ENCODE data around the gene ING2. TPM values are rescaled to one million over a fixed set of nuclear protein-coding genes. Genes with fewer than 3 reads are reported as not detected.

The ING2 gene
- total RNA-seq, 2 experiments from 2014 or later: 17.4 to 18.0 TPM

DNA sequence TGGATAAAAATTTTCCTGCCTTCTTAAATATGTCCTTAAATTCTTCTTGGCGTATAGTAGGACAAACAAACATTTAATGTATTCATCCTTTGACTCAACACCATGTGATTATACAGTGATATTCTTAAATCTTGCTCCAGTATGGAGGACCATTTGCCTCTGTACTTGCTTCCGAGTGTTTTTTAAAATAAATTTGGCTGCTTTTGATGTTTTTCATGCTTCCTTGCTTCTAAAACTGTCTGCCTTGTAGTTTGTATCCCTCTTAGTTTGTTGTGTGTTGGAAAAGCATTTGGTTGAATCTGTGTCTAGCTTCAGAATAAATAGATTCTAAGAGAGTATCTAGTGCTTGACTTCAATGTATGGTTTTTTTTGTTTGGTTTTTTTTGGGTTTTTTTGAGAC is 12.3 kb downstream of the ING2 start:
- H3K27me3 Mint-ChIP-seq: no peaks in the 10 kb centered on the region
- no peak overlapping the region for H3K4me3 Mint-ChIP-seq
- no peak overlapping the region for H3K27ac Mint-ChIP-seq
- peaks cover 2% of the 10 kb centered on the region for H3K36me3 Mint-ChIP-seq
- no peaks in the 10 kb centered on the region for H3K9me3 Mint-ChIP-seq
- no peaks in the 10 kb centered on the region for H3K4me1 Mint-ChIP-seq
- no peak for DNase-seq

DNA sequence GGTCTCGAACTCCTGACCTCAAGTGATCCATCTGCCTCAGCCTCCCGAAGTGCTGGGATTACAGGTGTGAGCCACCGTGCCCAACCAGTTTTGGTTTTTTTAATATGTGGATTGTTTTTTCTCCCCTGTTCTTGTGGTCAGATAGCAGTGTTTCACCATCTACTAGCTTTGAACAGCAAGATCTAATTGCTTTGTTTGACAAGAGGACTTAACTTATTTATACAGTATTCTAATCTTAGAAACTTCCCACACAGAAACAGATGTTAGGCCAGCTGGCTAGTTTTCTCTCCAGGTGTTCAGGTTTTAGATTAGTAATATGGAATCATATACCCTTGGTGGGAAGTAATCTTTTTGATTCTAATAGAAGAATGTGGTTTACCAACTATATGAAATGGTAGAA is 12.9 kb downstream of the ING2 start:
- DNase-seq: no peak
- H3K4me3 Mint-ChIP-seq: no peak overlapping the region
- H3K4me1 Mint-ChIP-seq: no peaks in the 10 kb centered on the region
- H3K27ac Mint-ChIP-seq: no peak overlapping the region
- H3K36me3 Mint-ChIP-seq: no peaks in the 10 kb centered on the region
- H3K27me3 Mint-ChIP-seq: no peaks in the 10 kb centered on the region
- no peaks in the 10 kb centered on the region for H3K9me3 Mint-ChIP-seq

DNA sequence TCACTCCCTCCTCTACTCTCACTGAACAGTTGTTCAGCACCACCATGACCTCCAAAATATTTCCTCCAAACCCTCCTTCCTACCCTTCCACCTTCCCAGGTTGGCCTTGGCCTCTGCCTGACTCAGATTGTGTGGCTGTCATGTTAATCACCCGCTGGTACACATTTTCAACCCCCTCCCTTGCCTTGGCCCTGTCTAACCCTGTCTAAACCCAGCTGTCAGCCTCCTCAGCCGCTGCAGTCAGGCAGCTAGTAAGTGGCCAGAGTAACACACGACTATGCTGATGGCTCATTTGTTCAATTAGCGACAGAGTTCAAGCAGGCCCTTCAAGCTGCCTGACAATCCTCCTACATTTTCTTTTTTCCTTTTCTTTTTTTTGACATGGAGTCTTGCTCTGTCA is 18.0 kb downstream of the ING2 start:
- H3K4me3 Mint-ChIP-seq: no peak overlapping the region
- no peak overlapping the region for H3K27ac Mint-ChIP-seq

DNA sequence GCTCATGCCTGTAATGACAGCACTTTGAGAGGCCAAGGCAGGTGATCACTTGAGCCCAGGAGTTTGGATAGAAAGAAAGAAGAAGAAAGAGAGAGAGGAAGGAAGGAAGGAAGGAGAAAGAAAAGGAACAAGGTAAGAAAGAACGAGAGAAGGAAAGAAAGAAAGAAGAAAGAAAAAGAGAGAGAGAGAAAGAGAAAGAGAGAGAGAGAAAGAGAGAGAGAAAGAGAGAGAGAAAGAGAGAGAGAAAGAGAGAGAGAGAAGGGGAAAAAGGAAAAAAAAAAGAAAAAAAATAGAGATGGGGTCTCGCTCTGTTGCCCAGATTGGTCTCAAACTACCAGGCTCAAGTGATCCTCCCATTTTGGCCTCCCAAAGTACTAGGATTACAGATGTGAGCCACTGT is 22.5 kb downstream of the ING2 start:
- no peaks in the 10 kb centered on the region for H3K36me3 Mint-ChIP-seq
- H3K4me3 Mint-ChIP-seq: no peak overlapping the region
- peaks cover 19% of the 10 kb centered on the region for H3K27me3 Mint-ChIP-seq
- H3K9me3 Mint-ChIP-seq: no peaks in the 10 kb centered on the region
- H3K27ac Mint-ChIP-seq: no peak overlapping the region
- H3K4me1 Mint-ChIP-seq: no peaks in the 10 kb centered on the region
- no peak for DNase-seq

More for the DNA sequence above, 18.0 kb downstream of the ING2 start:
- no peaks in the 10 kb centered on the region for H3K36me3 Mint-ChIP-seq
- no peaks in the 10 kb centered on the region for H3K9me3 Mint-ChIP-seq
- peaks cover 3% of the 10 kb centered on the region for H3K27me3 Mint-ChIP-seq
- H3K4me1 Mint-ChIP-seq: no peaks in the 10 kb centered on the region
- no peak for DNase-seq

DNA sequence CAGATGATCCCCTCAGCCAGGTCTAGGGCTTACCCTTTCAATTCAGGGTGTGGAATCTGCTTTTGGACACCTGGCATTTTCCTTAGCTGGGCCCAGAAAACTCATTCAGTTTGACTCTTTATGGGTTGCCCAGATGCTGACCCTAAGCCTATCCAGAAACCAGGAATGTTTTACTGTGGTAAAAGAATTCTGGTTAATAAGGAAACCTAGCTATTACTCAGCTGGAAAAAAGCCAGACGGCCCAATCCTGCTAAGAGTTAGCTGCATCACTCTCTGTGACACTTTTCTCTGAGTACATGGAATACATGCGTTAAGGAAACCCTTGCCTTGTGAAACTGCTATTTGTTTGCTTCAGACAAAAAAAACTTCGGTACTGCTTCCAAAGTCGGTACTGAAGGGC is 28.0 kb downstream of the ING2 start:
- H3K27ac Mint-ChIP-seq: no peak overlapping the region
- H3K4me3 Mint-ChIP-seq: no peak overlapping the region
- no peaks in the 10 kb centered on the region for H3K36me3 Mint-ChIP-seq
- peaks cover 20% of the 10 kb centered on the region for H3K27me3 Mint-ChIP-seq
- no peaks in the 10 kb centered on the region for H3K4me1 Mint-ChIP-seq
- DNase-seq: no peak
- no peaks in the 10 kb centered on the region for H3K9me3 Mint-ChIP-seq

DNA sequence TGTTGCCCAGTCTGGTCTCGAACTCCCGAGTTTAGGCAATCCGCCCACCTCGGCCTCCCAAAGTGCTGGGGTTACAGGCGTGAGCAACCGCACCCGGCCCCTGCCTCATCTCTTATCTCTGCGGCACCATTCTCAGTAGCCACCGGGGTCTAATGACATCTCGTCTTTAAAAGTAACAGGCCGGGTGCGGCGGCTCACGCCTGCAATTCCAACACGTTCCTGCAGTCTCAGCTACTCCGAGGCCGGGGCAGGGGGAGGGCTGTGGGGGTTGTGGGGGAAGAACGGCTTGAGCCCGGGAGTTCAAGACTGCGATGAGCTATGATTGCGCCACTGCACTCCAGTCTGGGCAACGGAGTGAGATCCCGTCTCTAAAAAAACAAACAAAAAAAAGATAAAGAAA is 28.8 kb downstream of the ING2 start:
- no peaks in the 10 kb centered on the region for H3K36me3 Mint-ChIP-seq
- DNase-seq: no peak
- no peak overlapping the region for H3K27ac Mint-ChIP-seq
- no peaks in the 10 kb centered on the region for H3K9me3 Mint-ChIP-seq
- no peaks in the 10 kb centered on the region for H3K4me1 Mint-ChIP-seq
- H3K27me3 Mint-ChIP-seq: peaks cover 23% of the 10 kb centered on the region
- H3K4me3 Mint-ChIP-seq: no peak overlapping the region

DNA sequence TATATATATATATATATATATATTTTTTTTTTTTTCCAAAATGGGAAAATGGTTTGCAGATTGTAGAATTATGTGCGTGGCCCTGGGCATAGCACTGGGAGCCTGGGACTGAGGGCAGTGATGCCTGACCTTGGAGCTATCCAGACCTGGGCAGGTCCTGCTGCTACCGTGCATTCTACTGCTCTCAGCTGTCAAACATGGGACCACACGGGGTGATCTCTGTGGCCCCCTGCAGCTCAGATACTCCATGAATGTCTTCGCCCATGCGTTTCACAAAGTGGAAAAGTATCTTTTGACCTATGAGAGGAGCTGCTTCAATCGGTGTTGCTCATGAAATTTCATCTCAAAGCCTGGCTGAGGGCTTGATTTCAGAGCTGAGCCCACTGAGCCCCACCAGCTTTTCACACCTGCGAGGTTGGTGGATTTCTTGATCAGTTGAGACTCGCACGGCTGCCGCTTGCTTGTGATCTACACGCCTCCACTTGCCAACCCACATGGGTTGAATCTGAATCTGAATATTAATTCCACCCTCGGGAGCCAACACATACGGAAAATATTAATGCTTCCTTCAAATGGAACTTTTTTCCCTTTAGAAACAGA is 35.7 kb downstream of the ING2 start:
- peaks cover 9% of the 10 kb centered on the region for H3K9me3 Mint-ChIP-seq
- DNase-seq: no peak
- no peak overlapping the region for H3K4me3 Mint-ChIP-seq
- no peak overlapping the region for H3K27ac Mint-ChIP-seq
- H3K27me3 Mint-ChIP-seq: peaks cover 22% of the 10 kb centered on the region
- H3K4me1 Mint-ChIP-seq: no peaks in the 10 kb centered on the region
- H3K36me3 Mint-ChIP-seq: peaks cover 4% of the 10 kb centered on the region

DNA sequence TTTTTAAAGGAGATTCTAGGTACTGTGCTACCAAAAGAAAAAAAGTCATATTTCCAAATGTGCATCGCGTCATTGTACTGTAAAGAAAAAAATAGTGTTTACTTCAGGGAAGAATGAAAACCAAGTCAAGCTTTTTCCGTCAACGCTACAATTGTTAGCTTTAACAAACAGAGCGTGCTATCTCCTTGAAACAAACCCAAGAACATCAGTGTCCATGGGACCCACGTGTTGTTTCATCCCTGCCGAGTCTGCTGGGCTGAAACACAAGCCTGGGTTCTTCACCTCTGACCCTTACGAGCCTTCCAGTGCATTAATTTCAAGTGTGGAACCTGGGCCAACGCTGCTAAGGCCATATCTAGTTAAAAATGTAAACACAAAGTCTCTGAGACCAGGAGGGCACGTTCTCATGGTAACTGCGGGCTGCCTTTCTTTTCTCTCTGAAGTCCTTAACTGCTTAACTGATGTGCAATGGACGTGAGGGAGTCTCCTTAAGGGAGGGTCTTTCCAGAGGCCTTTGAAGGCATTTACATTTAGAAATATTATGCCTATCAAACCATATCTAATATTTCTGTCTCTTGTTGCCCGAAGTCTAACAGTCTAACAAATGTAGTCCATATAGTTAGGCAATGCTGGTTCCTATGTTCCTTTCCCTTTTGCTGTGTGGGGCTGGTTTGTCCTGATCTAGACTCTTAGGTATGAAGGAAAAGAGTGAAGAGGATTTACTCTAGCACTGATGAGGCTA is 36.3 kb downstream of the ING2 start:
- peaks cover 4% of the 10 kb centered on the region for H3K36me3 Mint-ChIP-seq
- no peak overlapping the region for H3K27ac Mint-ChIP-seq
- no peak overlapping the region for H3K4me3 Mint-ChIP-seq
- H3K4me1 Mint-ChIP-seq: no peaks in the 10 kb centered on the region
- no peak for DNase-seq
- H3K9me3 Mint-ChIP-seq: peaks cover 9% of the 10 kb centered on the region
- H3K27me3 Mint-ChIP-seq: peaks cover 22% of the 10 kb centered on the region

DNA sequence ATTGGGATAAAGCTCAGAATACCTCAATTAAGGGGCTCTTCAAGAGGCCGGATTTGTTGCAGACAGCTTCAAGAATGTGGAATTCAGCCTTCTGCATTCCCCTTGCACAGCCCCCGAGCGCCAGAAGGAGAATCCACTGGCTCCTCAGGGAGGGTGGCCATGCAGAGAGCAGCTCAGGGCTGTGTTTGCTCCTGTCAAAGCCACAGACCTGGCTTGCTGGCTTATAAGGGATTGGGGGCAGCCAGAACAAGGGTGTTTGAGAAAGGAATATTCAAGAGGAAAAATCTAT is 36.8 kb downstream of the ING2 start:
- H3K27me3 Mint-ChIP-seq: peaks cover 25% of the 10 kb centered on the region
- H3K36me3 Mint-ChIP-seq: peaks cover 4% of the 10 kb centered on the region
- H3K4me3 Mint-ChIP-seq: no peak overlapping the region
- peaks cover 9% of the 10 kb centered on the region for H3K9me3 Mint-ChIP-seq
- DNase-seq: no peak
- H3K4me1 Mint-ChIP-seq: no peaks in the 10 kb centered on the region
- H3K27ac Mint-ChIP-seq: no peak overlapping the region

DNA sequence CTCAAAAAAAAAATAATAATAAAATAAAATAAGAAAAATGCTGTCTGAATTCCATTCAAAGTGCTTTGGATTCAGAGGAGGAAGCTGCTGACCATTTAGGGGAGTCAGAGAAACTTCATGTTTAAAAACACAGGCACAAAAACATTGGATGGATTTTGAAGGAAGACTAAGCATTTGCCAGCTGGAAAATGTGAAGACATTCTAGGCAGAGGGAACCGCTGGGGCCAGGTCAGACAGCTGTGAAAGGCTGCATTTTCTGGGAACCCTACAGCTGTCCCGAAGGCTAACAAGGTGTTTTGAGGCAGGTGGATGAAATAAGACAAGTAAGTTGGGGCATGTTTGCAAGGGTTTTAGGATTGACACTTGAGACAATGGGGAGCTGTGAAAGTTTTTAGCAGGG is 38.6 kb downstream of the ING2 start:
- Mint-ChIP-seq H3K4me3 (no peak overlapping the region), H3K9me3 (peaks cover 9% of the 10 kb centered on the region), H3K36me3 (peaks cover 4% of the 10 kb centered on the region), H3K27ac (no peak overlapping the region), H3K4me1 (no peaks in the 10 kb centered on the region), H3K27me3 (peaks cover 32% of the 10 kb centered on the region)
- no peak for DNase-seq

DNA sequence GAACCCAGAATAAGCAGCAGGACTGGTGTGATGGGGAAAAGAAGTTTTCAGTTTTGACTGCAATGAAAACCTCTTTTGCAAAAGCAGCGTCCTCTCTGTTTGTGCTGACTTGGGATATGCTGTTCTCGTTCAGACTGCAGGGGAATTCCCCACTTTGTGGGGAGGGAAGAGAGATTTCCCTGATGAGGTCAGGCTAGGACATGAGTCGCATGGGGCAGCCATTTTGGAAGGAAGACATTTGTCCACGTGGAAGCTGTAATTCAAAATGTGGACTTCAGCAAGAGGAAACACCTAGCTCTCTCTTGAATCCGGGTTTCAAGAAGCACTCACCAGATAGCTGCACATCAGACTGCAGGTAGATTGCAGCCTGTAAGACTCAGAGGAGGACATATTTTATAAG is 39.3 kb downstream of the ING2 start:
- Mint-ChIP-seq H3K4me1 (no peaks in the 10 kb centered on the region), H3K27me3 (peaks cover 32% of the 10 kb centered on the region), H3K9me3 (peaks cover 9% of the 10 kb centered on the region), H3K36me3 (peaks cover 4% of the 10 kb centered on the region), H3K4me3 (no peak overlapping the region), H3K27ac (no peak overlapping the region)
- no peak for DNase-seq

DNA sequence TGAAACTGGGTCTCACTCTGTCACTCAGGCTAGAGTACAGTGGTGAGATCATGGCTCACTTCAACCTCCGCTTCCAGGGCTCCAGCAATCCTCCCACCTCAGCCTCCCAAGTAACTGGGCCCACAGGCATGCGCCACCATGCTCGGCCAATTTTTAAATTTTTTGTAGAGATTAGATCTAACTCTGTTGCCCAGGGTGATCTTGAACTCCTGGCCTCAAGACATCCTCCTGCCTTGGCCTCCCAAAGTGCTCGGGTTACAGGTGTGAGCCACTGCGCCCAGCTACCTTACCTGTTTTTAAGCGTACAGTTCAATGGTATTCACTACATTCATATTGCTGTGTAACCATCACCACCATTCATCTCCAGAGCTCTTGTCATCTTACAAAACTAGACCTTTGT is 41.5 kb downstream of the ING2 start:
- no peak for DNase-seq
- Mint-ChIP-seq H3K9me3 (peaks cover 9% of the 10 kb centered on the region), H3K27me3 (peaks cover 32% of the 10 kb centered on the region), H3K36me3 (peaks cover 4% of the 10 kb centered on the region), H3K4me3 (no peak overlapping the region), H3K4me1 (no peaks in the 10 kb centered on the region), H3K27ac (no peak overlapping the region)

DNA sequence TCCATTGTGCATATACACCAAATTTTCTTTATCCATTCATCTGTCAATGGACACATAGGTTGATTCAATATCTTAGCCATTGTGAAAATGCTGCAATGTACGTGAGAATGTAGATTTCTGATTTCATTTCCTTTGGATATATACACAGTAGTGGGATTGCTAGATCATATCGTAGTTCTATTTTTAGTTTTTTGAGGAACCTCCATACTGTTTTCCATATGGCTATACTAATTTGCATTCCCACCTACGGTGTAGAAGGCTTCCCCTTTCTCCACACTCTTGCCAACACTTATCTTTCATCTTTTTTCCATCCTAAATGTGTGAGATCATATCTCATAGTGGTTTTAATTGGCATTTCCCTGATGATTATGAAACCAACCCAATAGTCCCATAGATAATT is 43.4 kb downstream of the ING2 start:
- no peak overlapping the region for H3K27ac Mint-ChIP-seq
- no peak for DNase-seq
- peaks cover 27% of the 10 kb centered on the region for H3K27me3 Mint-ChIP-seq
- H3K4me3 Mint-ChIP-seq: no peak overlapping the region
- H3K36me3 Mint-ChIP-seq: peaks cover 4% of the 10 kb centered on the region
- no peaks in the 10 kb centered on the region for H3K4me1 Mint-ChIP-seq
- H3K9me3 Mint-ChIP-seq: peaks cover 14% of the 10 kb centered on the region

DNA sequence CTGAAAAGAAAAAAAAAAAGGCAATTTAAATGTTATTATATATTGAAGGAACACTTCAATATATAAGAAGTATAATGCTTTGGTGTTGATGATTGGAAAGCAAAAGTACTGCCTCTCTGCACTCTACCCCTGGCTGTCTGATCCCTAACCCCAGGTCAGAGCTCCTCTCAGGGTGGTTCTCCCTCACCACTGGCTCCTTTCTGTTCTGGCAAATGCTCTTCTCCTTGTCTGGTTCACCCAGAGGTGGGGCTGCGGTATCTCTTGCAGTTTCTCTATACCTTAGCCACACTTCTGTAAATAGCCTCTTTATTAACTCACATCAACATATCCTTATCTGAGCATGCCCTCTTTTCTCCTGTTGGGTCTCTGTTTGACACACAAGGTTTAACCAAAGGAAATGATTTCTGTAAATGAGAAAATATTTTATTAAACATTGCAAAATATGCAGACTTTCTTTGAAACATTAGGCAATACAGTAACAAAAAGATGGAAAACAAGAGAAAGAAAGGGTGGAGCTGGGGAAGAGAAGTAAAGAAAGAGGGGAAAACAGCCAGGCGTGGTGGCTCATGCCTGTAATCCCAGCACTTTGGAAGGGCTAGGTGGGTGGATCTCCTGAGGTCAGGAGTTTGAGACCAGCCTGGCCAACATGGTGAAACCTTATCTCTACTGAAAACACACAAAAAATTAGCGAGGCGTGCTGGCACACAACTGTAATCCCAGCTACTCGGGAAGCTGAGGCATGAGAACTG is 45.7 kb downstream of the ING2 start:
- H3K27ac Mint-ChIP-seq: no peak overlapping the region
- no peaks in the 10 kb centered on the region for H3K36me3 Mint-ChIP-seq
- H3K4me1 Mint-ChIP-seq: no peaks in the 10 kb centered on the region
- peaks cover 7% of the 10 kb centered on the region for H3K9me3 Mint-ChIP-seq
- no peak for DNase-seq
- H3K4me3 Mint-ChIP-seq: no peak overlapping the region
- H3K27me3 Mint-ChIP-seq: peaks cover 22% of the 10 kb centered on the region

DNA sequence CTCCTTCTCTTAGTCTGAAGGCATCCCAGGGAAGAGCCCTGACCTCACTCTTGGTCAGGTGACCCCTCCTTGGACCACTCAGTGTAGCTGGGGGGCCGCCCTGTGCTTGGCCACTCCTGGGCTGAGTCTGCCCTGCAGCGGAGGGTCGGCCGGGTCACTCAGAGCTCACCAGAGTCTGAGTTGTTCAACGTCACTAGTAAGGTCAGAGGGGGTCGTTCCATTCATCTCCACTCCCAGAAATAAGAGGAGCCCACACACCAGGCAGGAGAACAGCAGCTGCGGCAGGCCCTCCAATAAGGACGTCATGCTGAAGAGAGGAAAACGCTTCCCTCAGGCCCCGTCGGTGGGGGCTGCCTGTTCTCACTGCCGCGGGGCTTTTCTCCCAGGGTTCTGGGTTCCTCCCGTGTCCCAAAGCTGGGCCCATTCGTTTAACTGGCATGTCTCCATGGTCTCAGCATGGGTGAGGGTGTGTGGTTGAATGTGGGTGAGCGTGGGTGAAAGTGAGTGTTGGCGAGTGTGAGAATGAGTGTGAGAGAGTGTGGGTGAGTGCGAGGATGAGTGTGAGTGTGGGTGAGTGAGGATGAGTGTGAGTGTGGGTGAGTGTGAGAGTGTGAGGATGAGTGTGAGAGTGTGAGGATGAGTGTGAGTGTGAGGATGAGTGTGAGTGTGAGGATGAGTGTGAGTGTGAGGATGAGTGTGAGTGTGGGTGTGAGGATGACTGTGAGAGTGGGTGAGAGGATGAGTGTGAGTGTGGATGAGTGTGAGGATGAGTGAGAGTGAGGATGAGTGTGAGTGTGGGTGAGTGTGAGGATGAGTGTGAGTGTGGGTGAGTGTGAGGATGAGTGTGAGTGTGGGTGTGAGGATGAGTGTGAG is 47.7 kb downstream of the ING2 start:
- DNase-seq: no peak
- no peaks in the 10 kb centered on the region for H3K4me1 Mint-ChIP-seq
- H3K9me3 Mint-ChIP-seq: peaks cover 7% of the 10 kb centered on the region
- H3K36me3 Mint-ChIP-seq: no peaks in the 10 kb centered on the region
- no peak overlapping the region for H3K4me3 Mint-ChIP-seq
- H3K27me3 Mint-ChIP-seq: peaks cover 14% of the 10 kb centered on the region
- H3K27ac Mint-ChIP-seq: no peak overlapping the region

Measured in activated naive CD8-positive, alpha-beta T cell treated with anti-CD3 and anti-CD28 coated beads for 36 hours (primary cell).